AG04449 (cell line): ENCODE results near the gene SPPL3.

Source experiments
- CTCF ChIA-PET: fragments of 350-600 bp; formaldehyde crosslinking; extraction: SDS; loops from one replicate; lab custom pipeline; 2021; ENCODE audit warnings: antibody characterized with exemption; lab: Yijun Ruan, JAX
- POLR2A ChIA-PET: fragments of 400-600, 350-600 bp; formaldehyde crosslinking; extraction: SDS; loops from one replicate; lab custom pipeline; 2020; ENCODE audit warnings: antibody characterized with exemption, inconsistent platforms; lab: Yijun Ruan, JAX
- DNase-seq: peaks from one replicate; pipeline ENCODE4 v3.0.0-alpha.2; 2010; ENCODE audit warnings: low read depth, low spot score
- H3K4me3 ChIP-seq: 2 replicates; pipeline ENCODE4 v1.5.1; 2011; ENCODE audit warnings: low read depth, mild to moderate bottlenecking, control low read depth, low read length
- TF ChIP-seq, protein P1 (sequence below): IDR thresholded peaks from one replicate; pipeline ENCODE4 v1.5.1; 2011; ENCODE audit warnings: mild to moderate bottlenecking, moderate library complexity, low read length, control low read depth, inconsistent platforms; ENCODE audit not compliant: insufficient read depth; ENCODE audit errors: missing control alignments

SPPL3 gene

GRCh38 chr12:120914794-120915193 is 10.6 kb upstream of the SPPL3 start:
- no peak for DNase-seq
- H3K4me3 ChIP-seq = no peak overlapping the region
- TF ChIP-seq, protein P1, sequence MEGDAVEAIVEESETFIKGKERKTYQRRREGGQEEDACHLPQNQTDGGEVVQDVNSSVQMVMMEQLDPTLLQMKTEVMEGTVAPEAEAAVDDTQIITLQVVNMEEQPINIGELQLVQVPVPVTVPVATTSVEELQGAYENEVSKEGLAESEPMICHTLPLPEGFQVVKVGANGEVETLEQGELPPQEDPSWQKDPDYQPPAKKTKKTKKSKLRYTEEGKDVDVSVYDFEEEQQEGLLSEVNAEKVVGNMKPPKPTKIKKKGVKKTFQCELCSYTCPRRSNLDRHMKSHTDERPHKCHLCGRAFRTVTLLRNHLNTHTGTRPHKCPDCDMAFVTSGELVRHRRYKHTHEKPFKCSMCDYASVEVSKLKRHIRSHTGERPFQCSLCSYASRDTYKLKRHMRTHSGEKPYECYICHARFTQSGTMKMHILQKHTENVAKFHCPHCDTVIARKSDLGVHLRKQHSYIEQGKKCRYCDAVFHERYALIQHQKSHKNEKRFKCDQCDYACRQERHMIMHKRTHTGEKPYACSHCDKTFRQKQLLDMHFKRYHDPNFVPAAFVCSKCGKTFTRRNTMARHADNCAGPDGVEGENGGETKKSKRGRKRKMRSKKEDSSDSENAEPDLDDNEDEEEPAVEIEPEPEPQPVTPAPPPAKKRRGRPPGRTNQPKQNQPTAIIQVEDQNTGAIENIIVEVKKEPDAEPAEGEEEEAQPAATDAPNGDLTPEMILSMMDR = no peak
- ChIA-PET CTCF (no interaction called here), POLR2A (no interaction called here)

DNA sequence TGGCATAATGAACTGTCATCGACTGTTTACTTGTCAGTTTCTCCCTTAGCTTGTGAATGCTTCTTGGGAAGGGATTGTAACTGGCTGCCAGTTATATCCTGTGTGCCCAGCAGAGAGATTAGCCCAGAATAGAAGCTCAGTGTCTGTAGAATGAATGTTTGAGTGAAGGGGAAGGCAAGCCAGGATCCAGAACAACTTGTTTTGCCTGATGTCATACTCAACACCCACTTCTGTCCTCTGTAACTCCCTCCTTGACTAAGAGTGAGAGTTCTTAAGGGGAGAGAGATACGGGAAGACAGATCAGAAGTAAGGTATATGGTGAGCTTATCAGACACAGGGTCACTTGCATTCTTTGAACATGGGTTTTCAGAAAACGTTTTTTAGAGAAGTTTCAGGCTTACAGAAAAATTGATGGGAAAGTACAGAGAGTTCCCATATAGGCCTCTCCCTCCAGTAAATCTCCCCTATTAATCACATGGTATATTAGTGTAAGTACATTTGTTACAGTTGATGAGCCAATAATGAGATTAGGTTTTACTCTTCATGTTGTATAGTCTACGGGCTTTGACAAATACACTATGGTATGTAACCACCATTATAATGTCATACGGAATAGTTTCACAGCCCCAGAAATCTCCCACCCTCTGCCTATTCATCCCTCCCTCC is 5.6 kb upstream of the SPPL3 start:
- no peak for DNase-seq
- TF ChIP-seq, protein P1 = no peak
- no peak overlapping the region for H3K4me3 ChIP-seq
- ChIA-PET CTCF (no interaction called here), POLR2A (no interaction called here)

- TF ChIP-seq, protein P1 = no peak
- CTCF ChIA-PET = interaction anchor here (1.0 kb wide), 1 partner anchor 104 kb away, joined by 3 read pairs; no protein-coding TSS in a partner anchor
- DNase-seq = no peak
- POLR2A ChIA-PET = no interaction called here
- no peak overlapping the region for H3K4me3 ChIP-seq
Observed at GRCh38 chr12:120905856-120906384, 1.8 kb upstream of the SPPL3 start.

GRCh38 chr12:120903412-120904196 is 554 bp downstream of the SPPL3 start:
- POLR2A ChIA-PET = no interaction called here
- TF ChIP-seq, protein P1 = no peak
- CTCF ChIA-PET = interaction anchor here (1.2 to 2.4 kb wide), 2 partner anchors 15 to 254 kb away, joined by 3 to 10 read pairs; no protein-coding TSS in a partner anchor
- H3K4me3 ChIP-seq = peak overlapping the region; percentile 75
- DNase-seq = no peak

- H3K4me3 ChIP-seq = peak overlapping the region; percentile 75
- ChIA-PET POLR2A (no interaction called here), CTCF (interaction anchor here (1.2 to 2.4 kb wide), 2 partner anchors 14 to 253 kb away, joined by 3 to 10 read pairs; no protein-coding TSS in a partner anchor)
- TF ChIP-seq, protein P1 = no peak
- DNase-seq = no peak
Observed at GRCh38 chr12:120902846-120903411, 1.2 kb downstream of the SPPL3 start.
